ENCODE results near the gene PDE4B.

The PDE4B gene

GRCh38 chr1:66250478-66250877 is 457.8 kb downstream of the PDE4B start:
- TF ChIP-seq CTCF (IDR thresholded peaks at IDR 0.05; ENCODE audit: borderline replicate concordance, insufficient read depth, low read depth, low read length), result no peak
- no peak overlapping the region for H3K4me3 ChIP-seq (ENCODE audit: low read depth, low read length)

GRCh38 chr1:66251546-66251945 is 458.9 kb downstream of the PDE4B start:
- TF ChIP-seq CTCF (IDR thresholded peaks at IDR 0.05; ENCODE audit: borderline replicate concordance, insufficient read depth, low read depth, low read length), result peak; percentile 17; the same call in 1 of the 2 replicates
- H3K4me3 ChIP-seq (ENCODE audit: low read depth, low read length), result no peak overlapping the region

- H3K4me3 ChIP-seq (ENCODE audit: low read depth, low read length), result no peak overlapping the region
- TF ChIP-seq CTCF (IDR thresholded peaks at IDR 0.05; ENCODE audit: borderline replicate concordance, insufficient read depth, low read depth, low read length), result peak; percentile 55; the same call in 1 of the 2 replicates
These were observed 460.7 kb downstream of the PDE4B start for GRCh38 chr1:66253330-66253921.

GRCh38 chr1:66254785-66255184 is 462.1 kb downstream of the PDE4B start:
- H3K4me3 ChIP-seq (ENCODE audit: low read depth, low read length), result no peak overlapping the region
- TF ChIP-seq CTCF (IDR thresholded peaks at IDR 0.05; ENCODE audit: borderline replicate concordance, insufficient read depth, low read depth, low read length), result no peak

- no peak for TF ChIP-seq CTCF (IDR thresholded peaks at IDR 0.05; ENCODE audit: borderline replicate concordance, insufficient read depth, low read depth, low read length)
- no peak overlapping the region for H3K4me3 ChIP-seq (ENCODE audit: low read depth, low read length)
These were observed 464.2 kb downstream of the PDE4B start for GRCh38 chr1:66256629-66257572.

GRCh38 chr1:66258404-66259105 is 465.9 kb downstream of the PDE4B start:
- TF ChIP-seq CTCF (IDR thresholded peaks at IDR 0.05; ENCODE audit: borderline replicate concordance, insufficient read depth, low read depth, low read length), result no peak
- no peak overlapping the region for H3K4me3 ChIP-seq (ENCODE audit: low read depth, low read length)

Measured in GM12875 (cell line).